Astrocyte (in vitro differentiated cells and primary cell): Measurements from ENCODE around the gene PACRG. TPM values are rescaled to one million over a fixed set of nuclear protein-coding genes. Genes with fewer than 3 reads are reported as not detected.

ENCODE experiments used
- DNase-seq: peaks from one replicate; pipeline ENCODE4 v3.0.0-alpha.2; 2010; ENCODE audit warnings: low read depth
- FAIRE-seq: peaks from 2 replicates; lab custom pipeline; 2011; peaks lifted over from hg19 to GRCh38; lab: Jason Lieb, UNC
- H2AFZ ChIP-seq: 2 replicates; pipeline ENCODE4 v1.6.0; 2012; ENCODE audit warnings: low read depth, low read length, inconsistent platforms
- H3K27ac ChIP-seq: 2 replicates; pipeline ENCODE4 v1.5.1; 2011; ENCODE audit warnings: low read depth, low read length, inconsistent platforms
- H3K27me3 ChIP-seq: 2 replicates; pipeline ENCODE4 v1.6.0; 2011; ENCODE audit warnings: low read length, inconsistent platforms; ENCODE audit not compliant: insufficient read depth
- H3K36me3 ChIP-seq: 2 replicates; pipeline ENCODE4 v1.5.1; 2011; ENCODE audit warnings: low read length, inconsistent platforms; ENCODE audit not compliant: insufficient read depth
- H3K4me1 ChIP-seq: 2 replicates; pipeline ENCODE4 v1.5.1; 2011; ENCODE audit warnings: low read length, inconsistent platforms; ENCODE audit not compliant: insufficient read depth
- H3K4me2 ChIP-seq: 2 replicates; pipeline ENCODE4 v1.6.0; 2012; ENCODE audit warnings: low read length, inconsistent platforms
- H3K4me3 ChIP-seq: 2 replicates; pipeline ENCODE4 v1.5.1; 2011; ENCODE audit warnings: low read depth, mild to moderate bottlenecking, low read length, inconsistent platforms; ENCODE audit not compliant: insufficient read depth
- H3K79me2 ChIP-seq: 2 replicates; pipeline ENCODE4 v1.6.0; 2012; ENCODE audit warnings: mild to moderate bottlenecking, low read length, inconsistent platforms; ENCODE audit not compliant: insufficient read depth
- H3K9ac ChIP-seq: 2 replicates; pipeline ENCODE4 v1.6.0; 2012; ENCODE audit warnings: mild to moderate bottlenecking, low read length, inconsistent platforms
- H3K9me3 ChIP-seq: 2 replicates; pipeline ENCODE4 v1.5.1; 2012; ENCODE audit warnings: low read depth, mild to moderate bottlenecking, low read length, inconsistent platforms; ENCODE audit not compliant: insufficient read depth
- H4K20me1 ChIP-seq: 2 replicates; pipeline ENCODE4 v1.6.0; 2012; ENCODE audit warnings: low read length, inconsistent platforms; ENCODE audit not compliant: insufficient read depth
- H3K27ac Mint-ChIP-seq: one replicate; pipeline ENCODE4 v1.8.0; 2021; ENCODE audit warnings: mild to moderate bottlenecking, mixed read lengths; ENCODE audit not compliant: unreplicated experiment
- H3K27me3 Mint-ChIP-seq: one replicate; pipeline ENCODE4 v1.8.0; 2021; ENCODE audit warnings: low read depth, mixed read lengths; ENCODE audit not compliant: unreplicated experiment
- H3K36me3 Mint-ChIP-seq: one replicate; pipeline ENCODE4 v1.8.0; 2021; ENCODE audit warnings: low read depth, mixed read lengths; ENCODE audit not compliant: unreplicated experiment
- H3K4me1 Mint-ChIP-seq: one replicate; pipeline ENCODE4 v1.8.0; 2021; ENCODE audit warnings: low read depth, mixed read lengths; ENCODE audit not compliant: unreplicated experiment
- H3K4me3 Mint-ChIP-seq: one replicate; pipeline ENCODE4 v1.8.0; 2021; ENCODE audit warnings: mild to moderate bottlenecking, moderate library complexity, mixed read lengths; ENCODE audit not compliant: unreplicated experiment
- H3K9me3 Mint-ChIP-seq: one replicate; pipeline ENCODE4 v1.8.0; 2021; ENCODE audit warnings: mild to moderate bottlenecking, mixed read lengths; ENCODE audit not compliant: unreplicated experiment
- CTCF ChIP-seq: IDR thresholded peaks from 2 replicates; pipeline ENCODE4 v1.5.1; 2011; ENCODE audit warnings: low read depth, mild to moderate bottlenecking, inconsistent platforms, low read length, moderate library complexity; ENCODE audit not compliant: insufficient read depth
- EZH2 ChIP-seq: IDR thresholded peaks from 2 replicates; pipeline ENCODE4 v1.6.1; 2012; ENCODE audit warnings: mild to moderate bottlenecking, low read length, inconsistent platforms; ENCODE audit not compliant: insufficient read depth
- total RNA-seq: library from RNA; stranded (reverse); gene quantifications from 2 replicates; pipeline ENCODE4 v1.2.1, GENCODE V29; 2021

PACRG gene
- total RNA-seq, 1 donor from 2014 or later: not detected

DNA sequence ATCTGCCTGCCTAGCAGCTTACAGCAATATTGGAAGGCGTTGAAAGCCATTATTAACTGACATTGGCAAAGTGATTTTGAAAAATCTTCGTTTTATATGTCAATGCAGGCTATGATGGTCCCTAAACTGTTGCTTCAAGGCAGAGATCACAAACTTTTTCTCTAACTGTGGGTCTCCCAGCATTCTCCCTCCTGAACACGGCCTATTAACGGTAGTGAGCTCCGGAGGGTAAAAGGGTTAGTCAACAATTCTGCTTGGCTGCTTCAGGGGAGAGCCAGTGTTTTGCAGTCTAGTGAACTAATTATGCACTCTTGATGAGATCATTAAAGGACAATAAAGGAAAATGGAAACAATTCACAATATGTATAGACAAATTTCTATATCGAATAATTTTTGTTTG, 424.9 kb downstream of the PACRG start:
- Mint-ChIP-seq H3K4me3 (no peak overlapping the region), H3K27me3 (peaks cover 10% of the 10 kb centered on the region), H3K36me3 (no peaks in the 10 kb centered on the region), H3K27ac (no peak overlapping the region), H3K4me1 (no peaks in the 10 kb centered on the region), H3K9me3 (no peaks in the 10 kb centered on the region)
- Histone ChIP-seq H3K4me2 (no peak overlapping the region), H2AFZ (no peak overlapping the region), H3K79me2 (no peaks in the 10 kb centered on the region), H4K20me1 (no peaks in the 10 kb centered on the region), H3K27me3 (no peaks in the 10 kb centered on the region), H3K9ac (no peak overlapping the region), H3K4me3 (no peak overlapping the region), H3K9me3 (no peaks in the 10 kb centered on the region), H3K36me3 (no peaks in the 10 kb centered on the region), H3K4me1 (no peaks in the 10 kb centered on the region), H3K27ac (no peak overlapping the region)
- TF ChIP-seq EZH2: no peak
- no peak for TF ChIP-seq CTCF
- FAIRE-seq: no peak
- no peak for DNase-seq

GRCh38 chr6:163159110-163159509, 431.3 kb downstream of the PACRG start:
- Histone ChIP-seq H3K27ac (no peak overlapping the region), H3K27me3 (no peaks in the 10 kb centered on the region), H3K36me3 (no peaks in the 10 kb centered on the region), H2AFZ (no peak overlapping the region), H3K9me3 (no peaks in the 10 kb centered on the region), H3K4me1 (no peaks in the 10 kb centered on the region), H3K9ac (no peak overlapping the region), H3K4me3 (no peak overlapping the region), H3K4me2 (no peak overlapping the region), H3K79me2 (no peaks in the 10 kb centered on the region), H4K20me1 (no peaks in the 10 kb centered on the region)
- H3K4me3 Mint-ChIP-seq: no peak overlapping the region
- H3K9me3 Mint-ChIP-seq: no peaks in the 10 kb centered on the region
- no peak overlapping the region for H3K27ac Mint-ChIP-seq
- peaks cover 10% of the 10 kb centered on the region for H3K27me3 Mint-ChIP-seq
- no peak for TF ChIP-seq EZH2
- TF ChIP-seq CTCF: no peak
- FAIRE-seq (no peak), DNase-seq (no peak)
- no peaks in the 10 kb centered on the region for H3K4me1 Mint-ChIP-seq
- H3K36me3 Mint-ChIP-seq: no peaks in the 10 kb centered on the region

DNA sequence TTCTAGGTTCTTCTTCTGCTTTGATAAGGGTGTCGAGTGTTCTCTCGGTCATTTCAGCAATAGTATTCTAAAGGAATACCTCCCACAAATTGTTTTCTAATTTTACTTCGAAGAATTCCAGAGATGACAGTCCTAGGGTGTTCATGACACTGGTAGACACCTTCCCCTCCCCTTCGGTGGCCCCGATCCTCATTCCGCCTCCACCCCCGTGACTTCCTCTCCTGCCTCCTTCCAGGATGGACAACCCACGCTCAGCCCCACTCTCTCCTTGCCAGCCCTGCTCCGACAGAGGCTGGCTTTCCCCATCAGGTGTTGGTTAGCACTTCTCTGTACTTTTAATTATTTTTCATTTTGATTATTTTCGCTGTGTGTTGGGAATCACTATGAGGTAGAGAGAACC, 431.9 kb downstream of the PACRG start:
- Histone ChIP-seq H3K27me3 (no peaks in the 10 kb centered on the region), H3K4me1 (no peaks in the 10 kb centered on the region), H3K4me2 (no peak overlapping the region), H3K9ac (no peak overlapping the region), H3K9me3 (no peaks in the 10 kb centered on the region), H2AFZ (no peak overlapping the region), H3K79me2 (no peaks in the 10 kb centered on the region), H3K27ac (no peak overlapping the region), H4K20me1 (no peaks in the 10 kb centered on the region), H3K4me3 (no peak overlapping the region), H3K36me3 (no peaks in the 10 kb centered on the region)
- FAIRE-seq: no peak
- DNase-seq: no peak
- H3K36me3 Mint-ChIP-seq: no peaks in the 10 kb centered on the region
- TF ChIP-seq EZH2 (no peak), CTCF (no peak)
- H3K27me3 Mint-ChIP-seq: peaks cover 10% of the 10 kb centered on the region
- H3K4me1 Mint-ChIP-seq: no peaks in the 10 kb centered on the region
- H3K4me3 Mint-ChIP-seq: no peak overlapping the region
- no peaks in the 10 kb centered on the region for H3K9me3 Mint-ChIP-seq
- H3K27ac Mint-ChIP-seq: no peak overlapping the region
